ENCODE results near the gene YIPF5. TPM values are rescaled to one million over a fixed set of nuclear protein-coding genes. Genes with fewer than 3 reads are reported as not detected.

YIPF5 gene
- total and polyA plus RNA-seq, 2 of the 4 experiments (the other 2 are of a cell fraction) = 64.4 to 172 TPM

DNA sequence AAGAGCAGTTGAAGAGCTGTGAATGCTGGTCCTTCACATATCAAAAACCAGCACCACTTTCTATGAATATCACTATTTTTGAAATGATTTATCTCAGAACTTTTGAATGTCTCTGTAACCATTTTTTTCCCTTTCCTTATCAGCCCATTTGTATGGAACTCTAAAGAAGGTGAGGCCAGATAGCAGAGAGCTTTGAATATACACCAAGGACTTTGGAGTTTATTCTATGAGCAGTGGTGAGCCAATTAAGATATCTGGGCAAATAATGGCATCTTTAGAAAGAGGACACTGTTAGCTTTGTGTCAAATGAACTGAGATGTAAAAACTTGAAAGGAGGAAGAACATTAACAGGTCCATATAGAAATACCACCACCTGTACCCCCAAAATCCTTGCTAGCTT is 22.2 kb upstream of the YIPF5 start:
- Histone ChIP-seq H3K9ac (ENCODE audit: low read depth, low read length) (no peak overlapping the region), H3K79me1 (ENCODE audit: low read depth in 1 of 2, low read length in 2 of 2) (no peaks in the 10 kb centered on the region), H2AFZ (replicated peaks; ENCODE audit: low read length, poor library complexity) (no peak overlapping the region), H3K27ac (ENCODE audit: insufficient read depth, low read length) (no peak overlapping the region), H4K8ac (ENCODE audit: low read depth in 2 of 2, low read length in 2 of 2) (no peak overlapping the region), H2BK5ac (ENCODE audit: low read depth, low read length, poor library complexity, severe bottlenecking) (no peak overlapping the region), H3K4ac (ENCODE audit: low read depth, low read length) (no peak overlapping the region), H3K23ac (ENCODE audit: low read depth, low read length) (no peak overlapping the region), H2BK15ac (ENCODE audit: low read depth, low read length) (no peak overlapping the region), H3K18ac (ENCODE audit: low read depth, low read length) (no peak overlapping the region), H3K56ac (ENCODE audit: extremely low read depth, insufficient read depth, low read length) (no peak overlapping the region), H3K27me3 (ENCODE audit: control insufficient read depth, insufficient read depth, low read length) (no peaks in the 10 kb centered on the region), H2AK9ac (replicated peaks; ENCODE audit: low read depth, low read length, poor library complexity) (no peak overlapping the region), H4K5ac (ENCODE audit: low read depth, low read length) (no peak overlapping the region), H3K4me1 (ENCODE audit: control insufficient read depth, insufficient read depth, low read length) (peaks cover 12% of the 10 kb centered on the region), H2AK5ac (ENCODE audit: low read depth, low read length) (no peak overlapping the region), H3K4me2 (ENCODE audit: low read depth, low read length) (no peak overlapping the region), H2BK120ac (ENCODE audit: low read depth, low read length) (no peak overlapping the region), H3K36me3 (ENCODE audit: control insufficient read depth, insufficient read depth, low read length) (no peaks in the 10 kb centered on the region), H3K9me1 (ENCODE audit: insufficient read depth, low read length) (no peaks in the 10 kb centered on the region), H3K4me3 (ENCODE audit: insufficient read depth, low read depth, low read length) (no peak overlapping the region), H2BK20ac (ENCODE audit: low read depth, low read length) (no peak overlapping the region), H3K14ac (replicated peaks; ENCODE audit: low read depth, low read length) (no peak overlapping the region), H3K9me3 (ENCODE audit: control insufficient read depth, insufficient read depth, low read length) (no peaks in the 10 kb centered on the region), H4K20me1 (ENCODE audit: insufficient read depth, low read length) (no peaks in the 10 kb centered on the region), H4K91ac (ENCODE audit: insufficient read depth, low read depth, low read length) (no peak overlapping the region)
- dilution Hi-C loops (cut with HindIII; ENCODE audit: low sequenced_read_pairs, unreplicated experiment) = no loop called here
- POLR2A ChIA-PET (ENCODE audit: unreplicated experiment) = no interaction called here
- intact Hi-C loops (cut with micrococcal nuclease) = no loop called here
- TF ChIP-seq RCOR1 (IDR thresholded peaks at IDR 0.05; ENCODE audit: insufficient replicate concordance, low read length) (no peak), MAFK (IDR thresholded peaks at IDR 0.05; ENCODE audit: low read depth, low read length) (no peak), MXI1 (IDR thresholded peaks at IDR 0.05; ENCODE audit: borderline replicate concordance, low read depth, low read length) (no peak), NFE2L2 (IDR thresholded peaks at IDR 0.05; ENCODE audit: low read depth, low read length) (no peak), FOS (IDR thresholded peaks at IDR 0.05; ENCODE audit: low read depth, low read length) (no peak), RAD21 (IDR thresholded peaks at IDR 0.05; ENCODE audit: low read length) (no peak), CTCF (conservative IDR thresholded peaks at IDR 0.05; ENCODE audit: low read depth, low read length) (no peak)
- TF ChIP-seq, protein P1, sequence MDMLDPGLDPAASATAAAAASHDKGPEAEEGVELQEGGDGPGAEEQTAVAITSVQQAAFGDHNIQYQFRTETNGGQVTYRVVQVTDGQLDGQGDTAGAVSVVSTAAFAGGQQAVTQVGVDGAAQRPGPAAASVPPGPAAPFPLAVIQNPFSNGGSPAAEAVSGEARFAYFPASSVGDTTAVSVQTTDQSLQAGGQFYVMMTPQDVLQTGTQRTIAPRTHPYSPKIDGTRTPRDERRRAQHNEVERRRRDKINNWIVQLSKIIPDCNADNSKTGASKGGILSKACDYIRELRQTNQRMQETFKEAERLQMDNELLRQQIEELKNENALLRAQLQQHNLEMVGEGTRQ (IDR thresholded peaks at IDR 0.05; ENCODE audit: low read depth, low read length) = no peak
- ATAC-seq (ENCODE audit: low read depth) = no peak
- CTCF ChIA-PET = interaction anchor here (0.6 kb wide), 2 partner anchors 22 to 46 kb away, joined by 3 read pairs; partner anchors contain the start of genes KCTD16 and YIPF5
- in situ Hi-C loops (cut with MboI; ENCODE audit: low sequenced_read_pairs) = loop anchor here (25.0 kb wide), 1 partner anchor 1180 kb away; no protein-coding TSS in a partner anchor
- BruUV-seq (replicated peaks) = no TSS peak
- no peak for DNase-seq

Data from IMR-90 (cell line).